ENCODE data around the gene WIPF1.

GRCh38 chr2:174568425-174568824 is 29.2 kb downstream of the WIPF1 start:
- TF ChIP-seq CTCF (conservative IDR thresholded peaks at IDR 0.05) (no peak), ZFX (IDR thresholded peaks at IDR 0.05) (no peak)

Data from C4-2B (cell line).